AG04450 (cell line): ENCODE results near the gene RNPEPL1. TPM values are rescaled to one million over a fixed set of nuclear protein-coding genes. Genes with fewer than 3 reads are reported as not detected.
A peak's percentile ranks its signal among the peaks of the same experiment; 100 is the strongest.

ENCODE experiments used
- CTCF ChIA-PET: fragments of 300-600, 350-600 bp; formaldehyde crosslinking; extraction: SDS; loops from one replicate; lab custom pipeline; 2022; ENCODE audit warnings: antibody characterized with exemption, inconsistent platforms; lab: Charles Lee
- POLR2A ChIA-PET: fragments of 350-600 bp; formaldehyde crosslinking; extraction: SDS; loops from one replicate; lab custom pipeline; 2021; ENCODE audit warnings: antibody characterized with exemption, inconsistent platforms; lab: Yijun Ruan, JAX
- DNase-seq: peaks from one replicate; pipeline ENCODE4 v3.0.0-alpha.2; 2011; ENCODE audit warnings: low read depth, low spot score
- H3K27ac ChIP-seq: one replicate; pipeline ENCODE4 v1.5.1; 2012; ENCODE audit warnings: low read depth, low read length, control low read depth
- H3K27me3 ChIP-seq: one replicate; pipeline ENCODE4 v1.6.0; 2012; ENCODE audit warnings: low read length; ENCODE audit not compliant: control insufficient read depth, insufficient read depth
- H3K4me3 ChIP-seq: 2 replicates; pipeline ENCODE4 v1.5.1; 2011; ENCODE audit warnings: mild to moderate bottlenecking, low read depth, low read length, control low read depth
- H3K9me3 ChIP-seq: 2 replicates; pipeline ENCODE4 v1.5.1; 2012; ENCODE audit warnings: low read length; ENCODE audit not compliant: control insufficient read depth, insufficient read depth
- CTCF ChIP-seq: IDR thresholded peaks from 2 replicates; pipeline ENCODE4 v1.5.1; 2011; ENCODE audit warnings: low read depth, low read length, control low read depth, inconsistent platforms
- polyA plus RNA-seq: library from polyadenylated mRNA; depleted of rRNA; stranded (reverse); fragments of >200 nt; gene quantifications from 2 replicates; pipeline ENCODE4 v1.2.3, GENCODE V29; 2011

RNPEPL1 gene
- polyA plus RNA-seq, 1 experiment: 7.2 TPM

- no peak for TF ChIP-seq CTCF
- Histone ChIP-seq H3K9me3 (peaks cover 4% of the 10 kb centered on the region), H3K4me3 (no peak overlapping the region), H3K27me3 (no peaks in the 10 kb centered on the region), H3K27ac (no peak overlapping the region)
- POLR2A ChIA-PET: no interaction called here
- CTCF ChIA-PET: interaction anchor here (0.6 to 3.8 kb wide), 2 partner anchors 42 to 83 kb away, joined by 3 to 17 read pairs; no protein-coding TSS in a partner anchor
- no peak for DNase-seq
Measured at GRCh38 chr2:240555541-240556250, 12.6 kb upstream of the RNPEPL1 start.

- ChIA-PET CTCF (interaction anchor here (1.1 to 3.8 kb wide), 2 partner anchors 9 to 42 kb away, joined by 7 to 17 read pairs; no protein-coding TSS in a partner anchor), POLR2A (no interaction called here)
- TF ChIP-seq CTCF: peak; percentile 49
- Histone ChIP-seq H3K27ac (no peak overlapping the region), H3K9me3 (no peaks in the 10 kb centered on the region; the same call in none of the 2 replicates), H3K4me3 (no peak overlapping the region), H3K27me3 (no peaks in the 10 kb centered on the region)
- DNase-seq: no peak
Measured at GRCh38 chr2:240556553-240557100, 11.7 kb upstream of the RNPEPL1 start.

- Histone ChIP-seq H3K27me3 (no peaks in the 10 kb centered on the region), H3K27ac (no peak overlapping the region), H3K4me3 (peak overlapping the region; percentile 55), H3K9me3 (no peaks in the 10 kb centered on the region; the same call in 1 of the 2 replicates)
- ChIA-PET CTCF (interaction anchor here (1.1 to 3.8 kb wide), 2 partner anchors 9 to 43 kb away, joined by 7 to 17 read pairs; no protein-coding TSS in a partner anchor), POLR2A (no interaction called here)
- TF ChIP-seq CTCF: no peak
- DNase-seq: no peak
Measured at GRCh38 chr2:240557101-240557751, 11.1 kb upstream of the RNPEPL1 start.

GRCh38 chr2:240557808-240558207, 10.5 kb upstream of the RNPEPL1 start, which contains the start of gene ANKMY1:
TSS of gene ANKMY1 (minus strand) at chr2:240557988. CDS start at chr2:240557335, 653 bp downstream.
- ChIA-PET POLR2A (no interaction called here), CTCF (interaction anchor here (3.8 kb wide), 1 partner anchor 44 kb away, joined by 17 read pairs; no protein-coding TSS in a partner anchor)
- no peak for DNase-seq
- Histone ChIP-seq H3K27ac (no peak within 1 kb of the TSS), H3K9me3 (no peaks in the 10 kb centered on the region; the same call in 1 of the 2 replicates), H3K4me3 (peak within 1 kb of the TSS; percentile 55), H3K27me3 (no peaks in the 10 kb centered on the region)
- no peak for TF ChIP-seq CTCF
